NCI-H510A (cell line): ENCODE results near the gene TEX9.
"Not testable (repeated sequence)": the region's sequence is repeated elsewhere in the genome, so short reads cannot be mapped to it uniquely, and the experiment has no call there.

Experiments used
- DNase-seq: peaks from one replicate; lab custom pipeline; 2025; lab: John Stamatoyannopoulos, UW

The TEX9 gene

DNA sequence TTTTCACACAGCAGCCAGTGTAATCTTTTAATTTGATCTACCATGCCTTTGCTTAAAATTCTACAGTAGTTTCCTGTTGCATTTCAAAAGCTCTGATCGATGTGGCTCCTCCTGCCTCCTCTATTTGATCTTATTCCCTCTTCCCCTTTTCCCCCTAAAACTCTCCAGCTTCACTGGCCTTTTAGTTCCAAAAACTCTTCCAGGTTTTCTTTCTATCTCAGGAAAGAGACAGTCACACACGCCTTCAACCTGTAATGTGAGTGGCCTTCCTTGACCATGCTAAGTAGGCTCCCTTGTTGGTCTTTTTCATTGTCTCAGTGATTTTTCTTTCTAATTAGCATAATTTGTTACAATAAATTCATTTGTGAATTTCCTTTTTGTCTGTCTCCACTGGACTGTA lies 985 bp downstream of the TEX9 start:
- no peak for DNase-seq

- no peak for DNase-seq
These were observed 1.9 kb downstream of the TEX9 start for GRCh38 chr15:56367156-56367555.

- no peak for DNase-seq
These were observed 4.0 kb downstream of the TEX9 start for GRCh38 chr15:56369234-56369633.

- no peak for DNase-seq
These were observed 6.4 kb downstream of the TEX9 start for GRCh38 chr15:56371495-56372147.

DNA sequence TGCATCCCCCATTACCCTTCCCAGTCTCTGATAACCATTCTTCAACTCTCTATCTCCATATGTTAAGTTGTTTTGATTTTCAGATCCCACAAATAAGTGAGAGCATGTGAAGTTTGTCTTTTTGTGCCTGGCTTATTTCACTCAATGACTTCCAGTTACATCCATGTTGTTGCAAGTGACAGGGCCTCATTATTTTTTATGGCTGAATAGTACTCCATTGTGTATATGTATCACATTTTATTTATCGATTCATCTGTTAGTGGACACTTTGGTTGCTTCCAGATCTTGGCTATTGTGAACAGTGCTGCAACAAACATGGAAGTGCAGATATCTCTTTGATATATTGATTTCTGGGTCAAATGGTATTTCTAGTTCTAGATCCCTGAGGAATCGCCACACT lies 9.5 kb downstream of the TEX9 start:
- not testable (repeated sequence) for DNase-seq

DNA sequence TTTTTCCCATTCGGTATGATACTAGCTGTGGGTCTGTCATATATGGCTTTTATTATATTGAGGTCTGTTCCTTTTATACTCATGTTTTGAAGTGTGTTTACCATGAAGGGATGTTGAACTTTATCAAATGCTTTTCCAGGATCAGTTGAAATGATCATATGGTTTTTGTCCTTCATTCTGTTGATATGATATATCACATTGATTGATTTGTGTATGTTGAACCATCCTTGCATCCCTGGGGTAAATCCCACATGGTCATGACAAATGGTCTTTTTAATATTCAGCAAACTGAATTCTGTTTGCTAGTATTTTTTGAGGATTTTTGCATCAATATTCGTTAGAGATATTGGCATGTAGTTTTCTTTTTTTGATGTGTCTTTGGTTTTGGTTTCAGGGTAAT lies 12.6 kb downstream of the TEX9 start:
- DNase-seq: not testable (repeated sequence)

DNA sequence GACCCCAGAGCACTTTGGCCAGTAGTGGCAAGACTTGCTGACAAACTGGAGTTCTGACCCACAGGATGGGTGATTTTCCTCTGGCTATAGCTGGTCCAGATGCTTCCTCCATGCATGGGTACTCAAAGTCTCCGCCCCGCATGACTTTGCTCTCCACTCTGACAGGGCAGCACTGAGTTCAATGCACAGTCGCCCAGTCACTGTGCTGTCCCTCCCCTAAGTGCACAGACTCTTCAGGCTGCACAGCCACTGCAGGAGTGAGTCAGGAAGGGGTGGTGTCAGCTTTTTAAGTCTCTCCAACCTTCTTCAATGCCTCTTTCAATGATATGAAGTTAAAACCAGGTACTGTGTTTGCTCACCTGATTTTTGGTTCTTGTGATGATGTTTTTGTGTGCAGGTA lies 17.8 kb downstream of the TEX9 start:
- no peak for DNase-seq

GRCh38 chr15:56385908-56386307 lies 20.7 kb downstream of the TEX9 start:
- no peak for DNase-seq

- DNase-seq: no peak
These were observed 25.6 kb downstream of the TEX9 start for GRCh38 chr15:56390739-56391267.

GRCh38 chr15:56393277-56393676 lies 28.1 kb downstream of the TEX9 start:
- no peak for DNase-seq

GRCh38 chr15:56394909-56395308 lies 29.7 kb downstream of the TEX9 start:
- DNase-seq: no peak

DNA sequence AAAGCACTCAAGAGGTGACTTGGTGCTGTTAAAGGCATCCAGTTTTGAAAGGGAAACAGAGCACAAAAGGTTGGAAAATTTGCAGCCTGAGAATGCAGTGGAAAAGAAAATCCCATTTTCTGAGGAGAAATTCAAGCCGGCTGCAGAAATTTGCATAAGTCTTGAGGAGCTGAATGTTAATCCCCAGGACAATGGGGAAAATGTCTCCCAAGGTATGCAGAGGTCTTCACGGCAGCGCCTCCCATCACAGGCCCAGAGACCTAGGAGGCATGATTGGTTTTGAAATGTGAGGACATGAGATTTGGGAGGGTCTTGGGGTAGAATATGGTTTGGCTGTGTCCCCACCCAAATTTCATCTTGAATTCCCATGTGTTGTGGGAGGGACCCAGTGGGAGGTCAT lies 32.1 kb downstream of the TEX9 start:
- DNase-seq: not testable (repeated sequence)

DNA sequence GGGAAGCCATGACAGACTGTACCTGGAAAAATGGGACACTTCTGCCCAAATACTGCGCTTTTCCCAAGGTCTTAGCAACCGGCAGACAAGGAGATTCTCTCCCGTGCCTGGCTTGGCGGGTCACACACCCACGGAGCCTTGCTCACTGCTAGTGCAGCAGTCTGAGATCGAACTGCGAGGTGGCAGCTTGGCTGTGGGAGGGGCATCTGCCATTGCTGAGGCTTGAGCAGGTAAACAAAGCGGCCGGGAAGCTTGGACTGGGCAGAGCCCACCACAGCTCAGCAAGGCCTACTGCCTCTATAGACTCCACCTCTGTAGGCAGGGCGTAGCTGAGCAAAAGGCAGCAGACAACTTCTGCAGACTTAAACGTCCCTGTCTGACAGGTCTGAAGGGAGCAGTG lies 34.0 kb downstream of the TEX9 start:
- not testable (repeated sequence) for DNase-seq

DNA sequence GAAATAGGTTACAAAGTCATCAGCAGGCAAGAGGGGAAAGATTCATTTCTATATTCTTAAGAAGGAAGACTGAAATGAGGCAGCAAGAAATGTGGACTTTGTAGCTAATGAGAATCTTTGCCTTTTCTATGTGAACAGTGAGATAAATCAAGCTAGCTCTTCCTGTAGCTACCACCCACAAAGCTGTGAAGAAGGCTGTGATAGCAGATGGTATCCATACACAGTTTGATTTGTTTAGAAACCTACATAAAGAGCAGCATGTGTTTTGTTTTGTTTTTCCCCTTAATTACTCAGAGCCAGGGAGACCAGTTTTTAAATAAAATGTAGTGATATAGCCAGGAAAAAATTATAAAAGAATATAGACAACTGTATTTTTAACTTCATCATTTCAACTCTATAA lies 45.5 kb downstream of the TEX9 start:
- no peak for DNase-seq

DNA sequence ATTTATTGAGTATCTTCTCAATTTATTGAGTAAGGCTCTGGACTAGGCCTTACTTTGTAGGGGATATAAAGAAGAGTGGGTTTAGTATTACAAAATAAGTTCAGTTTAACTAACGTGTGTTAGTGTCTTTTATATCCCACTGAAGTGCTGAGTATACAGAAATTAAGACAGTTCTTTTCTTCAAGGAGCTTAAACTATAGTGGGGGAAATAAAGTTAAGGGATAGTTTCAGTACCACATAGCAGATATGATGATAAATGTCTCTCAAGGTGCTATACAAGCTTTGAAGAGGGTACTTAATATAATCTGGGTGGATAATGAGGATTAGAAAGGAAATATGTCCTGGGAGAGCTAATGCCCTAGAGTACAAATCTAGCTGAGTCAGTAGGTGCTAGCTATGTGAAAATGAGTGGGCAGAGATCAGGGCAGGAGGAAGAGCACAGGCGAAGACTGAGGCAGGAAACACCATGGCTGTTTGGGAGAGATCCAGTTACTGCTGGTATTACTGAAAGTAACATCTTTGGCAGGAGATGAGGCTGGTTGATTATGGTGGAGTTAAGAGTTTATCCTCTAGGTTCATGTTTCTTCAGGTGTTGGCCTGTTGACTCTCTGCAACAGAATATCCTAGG lies 46.0 kb downstream of the TEX9 start:
- DNase-seq: no peak

- DNase-seq: not testable (repeated sequence)
These were observed 48.0 kb downstream of the TEX9 start for GRCh38 chr15:56413114-56413733.

DNA sequence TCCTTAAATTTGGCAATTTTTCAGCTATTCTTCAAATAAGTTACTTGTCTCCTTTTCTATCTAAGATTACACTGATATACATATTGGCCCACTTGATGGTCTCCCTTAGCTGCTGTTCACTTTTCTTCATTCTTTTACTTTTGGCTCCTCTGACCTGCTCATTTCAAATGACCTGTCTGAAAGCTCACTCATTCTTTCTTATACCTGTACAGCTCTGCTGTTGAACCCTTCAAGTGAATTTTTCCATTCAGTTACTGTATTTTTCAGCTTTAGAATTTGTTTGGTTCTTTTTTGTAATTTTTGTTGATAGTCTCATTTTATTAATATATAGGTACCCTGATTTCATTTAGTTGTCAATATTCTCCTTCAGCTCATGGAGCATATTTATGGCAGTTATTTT lies 60.0 kb downstream of the TEX9 start:
- DNase-seq: no peak

GRCh38 chr15:56425976-56426375 lies 60.8 kb downstream of the TEX9 start:
- no peak for DNase-seq

GRCh38 chr15:56428821-56429458 lies 63.7 kb downstream of the TEX9 start:
- no peak for DNase-seq

GRCh38 chr15:56432304-56432703 lies 67.1 kb downstream of the TEX9 start:
- no peak for DNase-seq

DNA sequence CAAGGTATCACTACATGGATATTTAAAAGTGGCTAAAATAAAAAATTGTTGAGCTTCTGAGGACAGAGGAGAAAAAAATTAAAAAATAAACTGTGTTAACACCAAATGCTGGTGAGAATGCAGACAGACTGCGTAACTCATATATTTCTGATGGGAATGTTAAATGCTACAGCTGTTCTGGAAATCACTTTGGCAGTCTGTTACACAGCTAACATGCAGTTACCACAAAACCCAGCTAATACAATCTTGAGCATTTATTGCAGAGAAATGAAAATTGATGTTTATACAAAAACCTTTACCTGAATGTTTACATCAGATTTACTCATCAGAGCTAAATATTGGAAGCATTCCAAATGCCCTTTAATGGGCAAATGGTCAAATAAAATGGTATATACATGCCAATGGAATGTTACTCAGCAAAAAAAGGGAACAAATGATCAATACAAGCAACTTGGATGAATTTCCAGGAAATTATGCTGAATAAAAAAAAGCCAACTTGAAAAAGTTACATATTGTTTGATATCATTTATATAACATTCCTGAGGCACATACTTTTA lies 75.1 kb downstream of the TEX9 start:
- DNase-seq: no peak

DNA sequence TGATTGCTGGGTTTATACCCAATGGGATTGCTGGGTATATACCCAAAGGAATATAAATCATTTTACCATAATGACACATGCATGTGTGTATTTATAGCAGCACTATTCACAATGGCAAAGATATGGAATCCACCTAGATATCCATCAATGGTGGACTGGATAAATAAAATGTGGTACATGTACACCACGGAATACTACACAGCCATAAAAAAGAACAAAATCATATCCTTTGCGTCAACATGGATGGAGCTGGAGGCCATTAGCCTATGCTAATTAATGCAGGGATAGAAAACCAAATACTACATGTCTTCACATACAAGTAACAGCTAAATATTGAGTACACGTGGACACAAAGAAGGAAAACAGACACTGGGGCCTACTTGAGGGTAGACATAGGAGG lies 77.1 kb downstream of the TEX9 start:
- DNase-seq: no peak

DNA sequence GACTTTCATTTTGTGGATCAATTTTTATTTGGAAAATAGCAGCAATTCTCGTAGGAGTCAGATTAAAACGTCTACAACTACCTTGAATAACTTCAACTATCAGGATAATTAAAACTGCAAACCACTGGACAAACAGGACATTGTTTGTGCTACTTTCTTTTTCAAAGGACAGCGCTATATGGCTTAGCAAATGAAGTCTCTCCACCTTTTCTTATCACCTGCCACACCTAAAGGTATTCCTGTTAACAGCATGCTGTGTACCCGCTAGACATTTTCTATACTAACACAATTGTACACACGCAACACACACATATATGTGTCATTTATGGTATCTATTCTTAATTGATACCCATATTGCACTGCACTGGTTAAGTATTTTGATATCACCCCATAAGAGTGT lies 80.5 kb downstream of the TEX9 start:
- no peak for DNase-seq
